HepG2 (cell line): ENCODE measurements around the gene PDZD7. TPM values are rescaled to one million over a fixed set of nuclear protein-coding genes. Genes with fewer than 3 reads are reported as not detected.

Experiments
- BHLHE40 ChIP-seq: IDR thresholded peaks from 2 replicates; pipeline ENCODE4 v1.6.1; 2011; ENCODE audit warnings: low read length, improper control_type of control experiment
- CEBPB ChIP-seq: IDR thresholded peaks from 2 replicates; pipeline ENCODE4 v1.6.1; 2011; ENCODE audit warnings: low read depth, low read length, improper control_type of control experiment, borderline replicate concordance
- EZH2 ChIP-seq: conservative IDR thresholded peaks from 2 replicates; pipeline ENCODE4 v1.6.1; 2012; ENCODE audit warnings: mild to moderate bottlenecking, low read depth, low read length, moderate library complexity
- GABPA ChIP-seq, 2 experiments: IDR thresholded peaks; 2 replicates each; pipeline ENCODE4 v1.6.1; 2011 to 2016; ENCODE audit warnings: low read depth in 2 of 2, low read length in 1 of 2, missing biosample characterization in 1 of 2, missing genetic modification characterization in 1 of 2
- PAX8 ChIP-seq: sonication (generic); formaldehyde crosslinking; IDR thresholded peaks from 2 replicates; pipeline ENCODE4 v1.8.0; 2022; ENCODE audit warnings: mild to moderate bottlenecking, missing genetic modification reagents, borderline replicate concordance
- POGZ ChIP-seq: sonication (generic); formaldehyde crosslinking; IDR thresholded peaks from 2 replicates; pipeline ENCODE4 v1.4.0; 2020; ENCODE audit warnings: mild to moderate bottlenecking, missing genetic modification reagents
- SP140L ChIP-seq: sonication (generic); formaldehyde crosslinking; IDR thresholded peaks from 2 replicates; pipeline ENCODE4 v1.4.0; 2020; ENCODE audit warnings: missing genetic modification reagents, borderline replicate concordance
- SP4 ChIP-seq: sonication (generic); formaldehyde crosslinking; IDR thresholded peaks from 2 replicates; pipeline ENCODE4 v1.8.1; 2023; ENCODE audit warnings: mild to moderate bottlenecking, missing genetic modification reagents
- TOPORS ChIP-seq: sonication (generic); formaldehyde crosslinking; IDR thresholded peaks from 2 replicates; pipeline ENCODE4 v1.8.0; 2023; ENCODE audit warnings: mild to moderate bottlenecking, missing genetic modification reagents
- ZNF12 ChIP-seq: sonication (generic); formaldehyde crosslinking; IDR thresholded peaks from 2 replicates; pipeline ENCODE4 v1.5.0; 2020; ENCODE audit warnings: missing genetic modification reagents
- ZNF225 ChIP-seq: sonication (generic); formaldehyde crosslinking; IDR thresholded peaks from 2 replicates; pipeline ENCODE4 v1.4.0; 2020; ENCODE audit warnings: mild to moderate bottlenecking, missing genetic modification reagents
- ZNF605 ChIP-seq: sonication (generic); formaldehyde crosslinking; IDR thresholded peaks from 2 replicates; pipeline ENCODE4 v1.8.0; 2022; ENCODE audit warnings: mild to moderate bottlenecking, missing genetic modification reagents
- polyA plus RNA-seq, 8 experiments: library from polyadenylated mRNA; depleted of rRNA in 3 of 8; stranded (reverse) in 7 of 8; unstranded in 1 of 8; fragments of >200 nt; fragmentation: Illumina TruSeq in 4 of 8; extraction: Trizol in 4 of 8; gene quantifications; 2 replicates each; pipeline versions ENCODE4 v1.2.1 to v1.2.3, GENCODE V29; 2011 to 2016; ENCODE audit warnings: low read depth in 4 of 8, missing spikeins in 1 of 8, mixed read lengths in 1 of 8; ENCODE audit not compliant: insufficient read depth in 1 of 8
- total RNA-seq, 5 experiments: library from RNA; depleted of rRNA; stranded (reverse); fragments of >200 nt; fragmentation: Illumina TruSeq; extraction: Trizol; gene quantifications; 2 replicates each; pipeline ENCODE4 v1.2.3, GENCODE V29; 2016; ENCODE audit warnings: low read depth in 1 of 5
- TF ChIP-seq, protein P1 (sequence below): sonication (generic); formaldehyde crosslinking; conservative IDR thresholded peaks from 2 replicates; pipeline ENCODE4 v1.4.0; 2020; ENCODE audit warnings: mild to moderate bottlenecking, missing genetic modification reagents, moderate library complexity
- TF ChIP-seq, protein P2 (sequence below): IDR thresholded peaks from 2 replicates; pipeline ENCODE4 v1.4.0; 2020; ENCODE audit warnings: mild to moderate bottlenecking, missing genetic modification reagents
- TF ChIP-seq, protein P3 (sequence below): sonication (generic); formaldehyde crosslinking; IDR thresholded peaks from 2 replicates; pipeline ENCODE4 v1.9.0; 2022; ENCODE audit warnings: low read depth, missing genetic modification reagents
- TF ChIP-seq, protein P4 (sequence below): sonication (generic); formaldehyde crosslinking; IDR thresholded peaks from 2 replicates; pipeline ENCODE4 v1.8.1; 2023; ENCODE audit warnings: mild to moderate bottlenecking, missing genetic modification reagents
- TF ChIP-seq, protein P5 (sequence below): sonication (generic); formaldehyde crosslinking; IDR thresholded peaks from 2 replicates; pipeline ENCODE4 v1.4.0; 2020; ENCODE audit warnings: low read depth, mild to moderate bottlenecking, missing genetic modification reagents

PDZD7 gene
- total and polyA plus RNA-seq, 2 of the 13 experiments (the other 11 are each of a cell fraction or from before 2014, with no cell fraction given): 0.58 to 0.73 TPM

DNA sequence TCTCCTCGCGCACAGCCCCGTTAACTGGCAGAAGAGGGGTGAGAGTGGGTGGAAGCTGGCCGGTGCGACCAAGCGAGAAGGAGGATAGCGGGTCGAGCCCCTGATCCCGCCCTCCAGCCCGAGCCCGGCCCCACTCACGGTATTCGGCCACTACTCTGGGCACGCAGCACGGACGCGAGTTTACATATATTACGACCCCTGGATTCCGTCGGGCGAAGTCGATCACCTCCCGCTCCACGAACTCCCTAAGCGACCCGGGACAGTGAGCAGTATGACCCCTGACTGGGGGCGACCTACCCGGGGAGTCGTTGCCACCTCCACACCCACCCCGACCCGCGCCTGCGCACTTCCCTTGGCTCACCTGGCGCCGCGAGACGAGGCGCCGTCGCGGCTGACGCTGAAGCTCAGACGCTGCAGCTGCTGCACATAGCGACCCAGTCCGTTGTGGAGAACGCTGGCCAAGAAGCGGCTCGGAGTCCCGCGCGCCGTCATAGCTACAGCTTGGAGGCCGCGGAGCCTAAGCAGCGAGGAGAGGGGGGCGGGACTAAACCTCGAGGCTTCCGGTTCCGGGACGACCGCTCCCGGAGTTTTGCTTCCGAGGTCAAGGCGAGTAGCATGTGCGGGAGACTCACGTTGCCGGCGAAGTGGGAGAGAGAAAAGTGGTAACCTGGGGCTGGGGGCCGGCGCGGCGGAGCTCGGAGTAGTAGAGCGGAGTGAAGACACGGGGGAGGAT is 43.8 kb downstream of the PDZD7 start, which contains the start of the genes MRPL43 and TWNK (continued):
- TF ChIP-seq, protein P1, sequence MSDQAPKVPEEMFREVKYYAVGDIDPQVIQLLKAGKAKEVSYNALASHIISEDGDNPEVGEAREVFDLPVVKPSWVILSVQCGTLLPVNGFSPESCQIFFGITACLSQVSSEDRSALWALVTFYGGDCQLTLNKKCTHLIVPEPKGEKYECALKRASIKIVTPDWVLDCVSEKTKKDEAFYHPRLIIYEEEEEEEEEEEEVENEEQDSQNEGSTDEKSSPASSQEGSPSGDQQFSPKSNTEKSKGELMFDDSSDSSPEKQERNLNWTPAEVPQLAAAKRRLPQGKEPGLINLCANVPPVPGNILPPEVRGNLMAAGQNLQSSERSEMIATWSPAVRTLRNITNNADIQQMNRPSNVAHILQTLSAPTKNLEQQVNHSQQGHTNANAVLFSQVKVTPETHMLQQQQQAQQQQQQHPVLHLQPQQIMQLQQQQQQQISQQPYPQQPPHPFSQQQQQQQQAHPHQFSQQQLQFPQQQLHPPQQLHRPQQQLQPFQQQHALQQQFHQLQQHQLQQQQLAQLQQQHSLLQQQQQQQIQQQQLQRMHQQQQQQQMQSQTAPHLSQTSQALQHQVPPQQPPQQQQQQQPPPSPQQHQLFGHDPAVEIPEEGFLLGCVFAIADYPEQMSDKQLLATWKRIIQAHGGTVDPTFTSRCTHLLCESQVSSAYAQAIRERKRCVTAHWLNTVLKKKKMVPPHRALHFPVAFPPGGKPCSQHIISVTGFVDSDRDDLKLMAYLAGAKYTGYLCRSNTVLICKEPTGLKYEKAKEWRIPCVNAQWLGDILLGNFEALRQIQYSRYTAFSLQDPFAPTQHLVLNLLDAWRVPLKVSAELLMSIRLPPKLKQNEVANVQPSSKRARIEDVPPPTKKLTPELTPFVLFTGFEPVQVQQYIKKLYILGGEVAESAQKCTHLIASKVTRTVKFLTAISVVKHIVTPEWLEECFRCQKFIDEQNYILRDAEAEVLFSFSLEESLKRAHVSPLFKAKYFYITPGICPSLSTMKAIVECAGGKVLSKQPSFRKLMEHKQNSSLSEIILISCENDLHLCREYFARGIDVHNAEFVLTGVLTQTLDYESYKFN (CRISPR knock-in tag): no peak
- TF ChIP-seq POGZ (CRISPR knock-in tag) (no peak), GABPA (IDR thresholded peaks at IDR 0.05; ENCODE audit: low read depth, low read length) (peak; percentile 95), GABPA (CRISPR knock-in tag; IDR thresholded peaks at IDR 0.05; ENCODE audit: low read depth) (peak; percentile 100), ZNF225 (CRISPR knock-in tag) (peak; percentile 80), CEBPB (no peak), BHLHE40 (peak; percentile 9; the same call in 1 of the 2 replicates), SP140L (no peak), PAX8 (CRISPR knock-in tag) (no peak), EZH2 (no peak), SP4 (CRISPR knock-in tag) (peak; percentile 86), ZNF12 (CRISPR knock-in tag) (no peak), ZNF605 (CRISPR knock-in tag) (peak; percentile 80; the same call in 1 of the 2 replicates), TOPORS (CRISPR knock-in tag) (peak; percentile 92)
- TF ChIP-seq, protein P2, sequence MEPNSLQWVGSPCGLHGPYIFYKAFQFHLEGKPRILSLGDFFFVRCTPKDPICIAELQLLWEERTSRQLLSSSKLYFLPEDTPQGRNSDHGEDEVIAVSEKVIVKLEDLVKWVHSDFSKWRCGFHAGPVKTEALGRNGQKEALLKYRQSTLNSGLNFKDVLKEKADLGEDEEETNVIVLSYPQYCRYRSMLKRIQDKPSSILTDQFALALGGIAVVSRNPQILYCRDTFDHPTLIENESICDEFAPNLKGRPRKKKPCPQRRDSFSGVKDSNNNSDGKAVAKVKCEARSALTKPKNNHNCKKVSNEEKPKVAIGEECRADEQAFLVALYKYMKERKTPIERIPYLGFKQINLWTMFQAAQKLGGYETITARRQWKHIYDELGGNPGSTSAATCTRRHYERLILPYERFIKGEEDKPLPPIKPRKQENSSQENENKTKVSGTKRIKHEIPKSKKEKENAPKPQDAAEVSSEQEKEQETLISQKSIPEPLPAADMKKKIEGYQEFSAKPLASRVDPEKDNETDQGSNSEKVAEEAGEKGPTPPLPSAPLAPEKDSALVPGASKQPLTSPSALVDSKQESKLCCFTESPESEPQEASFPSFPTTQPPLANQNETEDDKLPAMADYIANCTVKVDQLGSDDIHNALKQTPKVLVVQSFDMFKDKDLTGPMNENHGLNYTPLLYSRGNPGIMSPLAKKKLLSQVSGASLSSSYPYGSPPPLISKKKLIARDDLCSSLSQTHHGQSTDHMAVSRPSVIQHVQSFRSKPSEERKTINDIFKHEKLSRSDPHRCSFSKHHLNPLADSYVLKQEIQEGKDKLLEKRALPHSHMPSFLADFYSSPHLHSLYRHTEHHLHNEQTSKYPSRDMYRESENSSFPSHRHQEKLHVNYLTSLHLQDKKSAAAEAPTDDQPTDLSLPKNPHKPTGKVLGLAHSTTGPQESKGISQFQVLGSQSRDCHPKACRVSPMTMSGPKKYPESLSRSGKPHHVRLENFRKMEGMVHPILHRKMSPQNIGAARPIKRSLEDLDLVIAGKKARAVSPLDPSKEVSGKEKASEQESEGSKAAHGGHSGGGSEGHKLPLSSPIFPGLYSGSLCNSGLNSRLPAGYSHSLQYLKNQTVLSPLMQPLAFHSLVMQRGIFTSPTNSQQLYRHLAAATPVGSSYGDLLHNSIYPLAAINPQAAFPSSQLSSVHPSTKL (CRISPR knock-in tag): peak; percentile 31; the same call in 1 of the 2 replicates
- TF ChIP-seq, protein P3, sequence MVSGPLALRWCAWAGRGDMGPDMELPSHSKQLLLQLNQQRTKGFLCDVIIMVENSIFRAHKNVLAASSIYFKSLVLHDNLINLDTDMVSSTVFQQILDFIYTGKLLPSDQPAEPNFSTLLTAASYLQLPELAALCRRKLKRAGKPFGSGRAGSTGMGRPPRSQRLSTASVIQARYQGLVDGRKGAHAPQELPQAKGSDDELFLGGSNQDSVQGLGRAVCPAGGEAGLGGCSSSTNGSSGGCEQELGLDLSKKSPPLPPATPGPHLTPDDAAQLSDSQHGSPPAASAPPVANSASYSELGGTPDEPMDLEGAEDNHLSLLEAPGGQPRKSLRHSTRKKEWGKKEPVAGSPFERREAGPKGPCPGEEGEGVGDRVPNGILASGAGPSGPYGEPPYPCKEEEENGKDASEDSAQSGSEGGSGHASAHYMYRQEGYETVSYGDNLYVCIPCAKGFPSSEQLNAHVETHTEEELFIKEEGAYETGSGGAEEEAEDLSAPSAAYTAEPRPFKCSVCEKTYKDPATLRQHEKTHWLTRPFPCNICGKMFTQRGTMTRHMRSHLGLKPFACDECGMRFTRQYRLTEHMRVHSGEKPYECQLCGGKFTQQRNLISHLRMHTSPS: 0 out of 2 replicates have a peak, but pooled peaks have one; percentile 70
- TF ChIP-seq, protein P4, sequence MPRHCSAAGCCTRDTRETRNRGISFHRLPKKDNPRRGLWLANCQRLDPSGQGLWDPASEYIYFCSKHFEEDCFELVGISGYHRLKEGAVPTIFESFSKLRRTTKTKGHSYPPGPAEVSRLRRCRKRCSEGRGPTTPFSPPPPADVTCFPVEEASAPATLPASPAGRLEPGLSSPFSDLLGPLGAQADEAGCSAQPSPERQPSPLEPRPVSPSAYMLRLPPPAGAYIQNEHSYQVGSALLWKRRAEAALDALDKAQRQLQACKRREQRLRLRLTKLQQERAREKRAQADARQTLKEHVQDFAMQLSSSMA: no peak
- TF ChIP-seq, protein P5, sequence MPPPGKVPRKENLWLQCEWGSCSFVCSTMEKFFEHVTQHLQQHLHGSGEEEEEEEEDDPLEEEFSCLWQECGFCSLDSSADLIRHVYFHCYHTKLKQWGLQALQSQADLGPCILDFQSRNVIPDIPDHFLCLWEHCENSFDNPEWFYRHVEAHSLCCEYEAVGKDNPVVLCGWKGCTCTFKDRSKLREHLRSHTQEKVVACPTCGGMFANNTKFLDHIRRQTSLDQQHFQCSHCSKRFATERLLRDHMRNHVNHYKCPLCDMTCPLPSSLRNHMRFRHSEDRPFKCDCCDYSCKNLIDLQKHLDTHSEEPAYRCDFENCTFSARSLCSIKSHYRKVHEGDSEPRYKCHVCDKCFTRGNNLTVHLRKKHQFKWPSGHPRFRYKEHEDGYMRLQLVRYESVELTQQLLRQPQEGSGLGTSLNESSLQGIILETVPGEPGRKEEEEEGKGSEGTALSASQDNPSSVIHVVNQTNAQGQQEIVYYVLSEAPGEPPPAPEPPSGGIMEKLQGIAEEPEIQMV (CRISPR knock-in tag): 0 out of 2 replicates have a peak, but pooled peaks have one; percentile 41
